Right lung (tissue), 5 donors: ENCODE results near the gene CBS. TPM values are rescaled to one million over a fixed set of nuclear protein-coding genes. Genes with fewer than 3 reads are reported as not detected.
A peak's percentile ranks its signal among the peaks of the same experiment; 100 is the strongest.

ENCODE experiments used
- DNase-seq, 2 donors: peaks; one replicate each; pipeline ENCODE4 v3.0.0-alpha.2; 2013
- polyA plus RNA-seq, 5 donors: library from polyadenylated mRNA; unstranded; fragments of 120-200 nt; gene quantifications; one replicate each; pipeline versions ENCODE4 v1.2.1 to v1.2.3, GENCODE V29; 2013; ENCODE audit warnings: inconsistent platforms in 1 of 5, low replicate concordance in 1 of 5; ENCODE audit not compliant: insufficient read length in 5 of 5, insufficient read depth in 1 of 5

Gene CBS
- polyA plus RNA-seq, 5 donors = 1.7 to 6.7 (median 3.8) TPM

DNA sequence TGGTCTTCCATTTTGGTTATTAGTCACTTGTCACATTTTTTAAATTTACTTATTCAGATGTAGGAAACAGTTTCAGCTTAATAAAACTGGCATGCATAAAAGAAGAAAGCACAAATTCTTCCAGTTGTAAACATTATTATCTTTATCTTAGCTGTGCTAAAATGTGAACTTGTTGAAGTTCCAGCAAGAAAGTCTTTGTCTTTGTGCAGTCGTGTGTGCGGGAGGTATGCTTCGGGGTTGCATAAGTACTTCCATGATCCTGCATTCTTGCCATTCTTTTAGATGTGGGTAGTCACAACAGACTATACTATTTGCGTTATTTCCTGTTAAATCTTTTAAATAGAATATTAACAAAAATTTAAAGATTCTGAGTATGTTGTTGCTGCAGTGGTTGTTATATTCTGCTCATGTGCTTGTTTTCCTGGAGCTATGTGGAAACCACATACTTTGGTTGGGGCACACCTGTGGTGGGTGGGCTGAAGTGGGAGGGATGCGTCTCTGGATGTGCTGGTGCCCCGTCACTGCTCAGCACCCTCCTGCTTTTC is 49.9 kb downstream of the CBS start:
- DNase-seq = no peak

DNA sequence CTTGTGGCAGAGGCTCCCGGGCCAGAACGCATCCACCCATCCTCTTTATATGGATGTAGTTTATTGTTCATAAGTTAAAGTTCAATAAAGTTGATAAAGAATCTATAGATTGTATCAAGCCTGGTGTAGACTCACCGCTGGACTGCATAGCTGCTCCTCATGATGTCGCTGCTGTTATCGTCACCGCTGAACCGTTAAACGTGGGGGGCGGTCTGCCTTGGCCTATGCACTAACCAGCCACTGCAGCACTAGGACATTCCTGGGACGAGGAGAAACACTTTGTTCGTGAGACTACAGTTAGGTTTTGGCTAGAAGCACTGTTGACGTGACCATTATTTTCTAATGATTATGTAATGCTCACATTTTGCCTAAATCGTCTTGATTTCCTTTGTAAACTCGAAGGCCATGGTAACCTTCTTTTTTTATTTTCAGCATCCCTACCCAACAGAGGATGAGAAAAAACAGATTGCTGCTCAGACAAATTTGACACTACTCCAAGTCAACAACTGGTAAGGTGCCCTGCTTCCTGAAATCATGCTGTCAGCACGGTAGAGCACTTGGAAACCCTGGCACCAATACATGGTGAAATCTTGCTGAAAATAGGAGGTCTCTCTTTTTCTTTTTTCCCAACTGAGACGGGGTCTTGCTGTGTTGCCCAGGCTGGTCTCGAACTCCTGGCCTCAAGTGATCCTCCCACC is 51.0 kb downstream of the CBS start:
- no peak for DNase-seq

DNA sequence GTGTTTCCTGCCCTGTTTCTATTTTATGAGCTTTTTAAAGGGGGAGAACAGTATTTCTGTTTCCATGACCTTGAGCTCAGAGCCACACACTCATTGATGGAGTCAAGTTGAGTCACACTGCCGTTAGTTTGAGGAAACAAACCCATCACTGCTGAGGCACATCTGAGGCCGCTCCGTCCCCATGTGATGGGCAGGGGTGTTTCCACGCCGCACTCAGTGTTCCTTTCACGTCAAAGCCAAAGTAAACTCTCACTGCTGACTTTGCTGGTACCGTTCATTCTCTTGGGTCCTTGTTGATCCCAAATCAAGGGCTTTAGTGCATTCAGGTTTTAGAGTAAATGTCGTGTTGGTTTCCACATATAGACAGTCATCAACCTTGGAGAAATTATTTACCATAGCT is 52.5 kb downstream of the CBS start:
- DNase-seq = no peak

DNA sequence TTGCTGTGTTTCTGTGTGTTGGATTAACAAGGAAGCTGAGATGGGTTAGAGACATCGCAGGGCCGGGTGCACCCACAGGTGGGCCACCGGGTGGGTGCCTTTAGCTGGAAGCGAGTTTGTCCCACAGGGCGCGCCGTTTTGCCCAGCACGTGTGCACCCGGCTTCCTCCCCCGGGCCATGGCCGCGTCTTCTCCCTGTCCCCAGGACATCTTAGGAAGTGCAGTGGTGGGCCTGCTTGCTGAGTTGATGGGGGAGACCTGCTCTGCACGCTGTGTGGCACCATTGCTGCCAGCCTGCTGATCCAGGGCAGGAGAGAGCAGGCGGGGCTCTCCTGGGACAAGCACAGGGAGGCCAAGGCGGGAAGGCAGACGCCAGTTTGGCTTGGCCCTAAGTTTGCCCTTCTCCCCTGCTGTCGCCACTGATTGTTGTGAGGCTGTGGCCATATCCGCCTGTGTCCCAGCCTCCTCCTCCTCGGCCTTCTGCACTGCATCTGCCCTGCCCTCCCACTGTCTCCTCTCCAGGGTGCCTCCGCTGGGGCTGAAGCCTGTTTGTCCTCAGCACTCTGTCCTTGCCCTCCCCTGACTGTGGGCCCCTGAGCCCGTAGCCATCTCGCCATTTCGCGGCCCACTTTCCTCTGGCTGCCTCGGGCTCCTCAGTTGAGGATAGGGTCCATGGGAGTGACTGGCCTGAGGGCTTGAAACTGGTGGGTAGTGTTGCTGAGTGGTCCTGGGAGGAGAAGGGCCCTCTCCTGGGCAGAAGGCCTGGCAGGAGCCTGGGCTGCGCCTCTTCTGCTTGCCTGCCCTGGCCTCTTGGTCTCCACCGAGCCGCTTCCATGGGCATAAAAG is 53.7 kb downstream of the CBS start:
- no peak for DNase-seq

DNA sequence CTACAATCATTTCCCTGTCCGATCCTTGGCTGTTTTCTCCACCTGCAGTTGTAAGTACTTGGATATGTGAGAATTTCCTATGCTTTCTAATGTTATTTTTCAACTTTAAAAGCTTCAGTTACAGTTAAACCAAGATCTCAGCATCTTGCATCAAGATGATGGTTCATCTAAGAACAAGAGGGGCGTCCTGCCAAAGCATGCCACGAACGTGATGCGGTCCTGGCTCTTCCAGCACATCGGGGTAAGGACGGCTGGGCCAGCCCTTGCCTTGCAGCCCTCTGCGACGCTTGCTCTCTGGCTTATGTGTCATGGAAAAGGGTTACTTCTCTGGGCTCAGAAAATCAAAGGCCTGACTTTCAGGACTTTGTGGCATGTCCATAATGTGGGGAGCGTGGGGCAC is 54.4 kb downstream of the CBS start:
- no peak for DNase-seq

DNA sequence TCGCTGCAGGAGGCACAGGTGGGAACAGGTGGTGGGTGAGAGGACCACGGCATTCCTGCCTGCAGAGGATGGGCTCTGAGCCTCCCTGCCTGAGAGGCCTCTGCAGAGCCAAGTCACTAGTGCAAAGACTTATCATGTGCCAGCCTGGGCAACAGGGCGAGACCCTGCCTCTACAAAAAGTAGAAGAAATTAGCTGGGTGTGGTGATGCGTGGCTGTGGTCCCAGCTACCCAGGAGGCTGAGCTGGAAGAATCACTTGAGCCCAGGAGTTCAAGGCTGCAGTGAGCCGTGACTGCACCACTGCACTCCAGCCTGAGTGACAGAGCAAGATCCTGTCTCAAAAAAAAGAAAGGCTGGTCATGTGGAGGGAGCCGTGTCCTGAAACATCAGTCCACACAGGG is 54.9 kb downstream of the CBS start:
- no peak for DNase-seq

DNA sequence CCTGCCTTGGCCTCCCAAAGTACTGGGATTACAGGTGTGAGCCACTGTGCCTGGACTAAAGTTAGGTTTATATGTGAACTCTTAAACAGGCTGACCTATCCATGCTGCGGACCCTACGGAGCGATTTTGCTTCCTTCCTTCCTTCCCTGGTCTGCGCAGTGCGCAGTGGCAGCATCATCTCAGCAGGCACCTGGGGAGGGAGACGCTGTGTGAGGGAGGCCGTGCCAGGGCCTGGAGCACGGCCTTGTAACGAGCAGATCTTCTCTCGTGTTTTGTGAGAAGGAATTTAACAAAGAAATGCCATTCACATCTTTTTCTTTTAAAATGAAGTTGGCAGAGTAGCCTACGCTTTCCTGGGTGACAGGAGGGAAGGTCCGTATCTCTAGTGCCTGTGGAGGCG is 55.5 kb downstream of the CBS start:
- no peak for DNase-seq

DNA sequence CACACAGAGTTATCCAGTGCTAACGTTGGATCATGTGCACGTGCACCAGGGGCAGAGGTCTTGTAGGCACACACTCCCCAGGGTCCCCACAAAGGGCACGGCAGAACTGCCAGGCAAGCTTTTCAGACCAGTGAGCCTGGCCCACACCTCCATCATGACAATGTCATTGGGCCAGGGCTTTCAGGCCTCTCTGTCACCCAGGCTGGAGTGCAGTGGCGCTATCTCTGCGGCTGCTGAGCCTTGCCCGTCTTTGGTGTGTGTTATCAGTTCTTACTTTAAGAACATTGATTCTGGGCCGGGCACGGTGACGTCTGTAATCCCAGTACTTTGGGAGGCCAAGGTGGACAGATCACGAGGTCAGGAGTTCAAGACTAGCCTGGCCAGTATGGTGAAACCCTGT is 57.1 kb downstream of the CBS start:
- DNase-seq = no peak

DNA sequence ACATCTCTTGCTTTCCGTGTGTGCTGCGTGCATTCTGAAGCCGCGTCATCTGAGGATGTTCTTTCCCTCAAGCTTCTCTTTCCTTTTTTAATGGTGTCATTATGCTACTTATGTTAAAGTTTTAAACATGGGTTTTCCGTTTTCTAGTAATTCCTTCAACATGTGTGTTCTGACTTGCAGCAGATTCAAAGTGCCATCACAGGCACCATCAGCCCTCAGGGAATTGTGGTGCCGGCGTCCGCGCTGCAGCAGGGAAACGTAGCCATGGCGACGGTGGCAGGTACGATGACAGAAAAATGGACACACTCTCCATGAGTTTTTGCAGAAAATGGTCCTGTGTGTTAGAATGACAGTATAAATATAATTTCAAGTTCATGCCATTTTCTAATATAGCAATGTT is 58.9 kb downstream of the CBS start:
- no peak for DNase-seq

DNA sequence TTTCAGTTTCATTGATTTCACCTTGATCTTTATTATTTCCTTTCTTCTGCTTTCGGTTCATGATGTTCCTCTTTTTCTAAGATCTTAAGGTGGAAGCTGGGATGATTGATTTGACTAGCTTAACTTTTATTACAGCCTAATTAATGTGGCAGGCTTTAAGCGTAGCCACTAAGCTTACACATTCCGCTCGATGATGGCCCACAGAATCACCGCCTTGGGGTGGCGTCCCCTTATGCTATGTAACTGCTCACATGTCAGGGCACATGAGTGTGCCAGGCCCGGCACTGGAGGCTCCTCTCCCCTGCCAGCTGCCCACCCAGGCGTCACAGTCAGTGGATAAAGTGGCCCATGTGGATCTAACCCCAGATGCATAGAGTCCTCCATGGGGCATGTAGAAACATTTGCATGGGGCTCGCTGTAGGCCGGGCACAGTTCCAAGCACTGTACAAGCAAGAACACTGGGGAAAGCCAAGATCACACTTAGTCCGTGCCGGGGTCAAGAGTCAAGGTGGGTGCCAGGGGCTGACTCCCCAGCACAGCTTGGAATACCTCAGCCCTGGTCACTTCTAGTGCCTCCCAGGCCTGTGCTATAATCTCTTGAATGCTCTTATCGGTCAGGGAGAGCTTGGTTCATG is 59.6 kb downstream of the CBS start:
- no peak for DNase-seq

DNA sequence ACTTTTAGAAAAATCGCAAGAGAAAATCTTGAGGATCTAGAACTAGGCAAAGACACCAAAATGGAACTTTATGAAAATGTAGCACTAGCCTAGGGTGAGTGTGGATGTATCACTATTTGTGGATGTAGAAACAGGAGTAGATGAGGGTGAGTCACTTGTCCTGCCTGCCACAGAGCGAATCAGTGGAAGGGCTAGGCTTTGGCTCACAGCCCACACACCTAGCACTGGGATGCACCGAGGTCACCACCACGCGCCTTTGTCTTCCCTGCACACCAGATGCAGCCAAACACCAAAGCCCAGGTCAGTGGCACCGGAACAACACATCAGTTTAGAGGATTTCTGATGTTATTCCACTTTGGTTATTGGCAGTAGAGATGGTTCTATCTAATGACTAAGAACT is 63.0 kb downstream of the CBS start:
- no peak for DNase-seq

DNA sequence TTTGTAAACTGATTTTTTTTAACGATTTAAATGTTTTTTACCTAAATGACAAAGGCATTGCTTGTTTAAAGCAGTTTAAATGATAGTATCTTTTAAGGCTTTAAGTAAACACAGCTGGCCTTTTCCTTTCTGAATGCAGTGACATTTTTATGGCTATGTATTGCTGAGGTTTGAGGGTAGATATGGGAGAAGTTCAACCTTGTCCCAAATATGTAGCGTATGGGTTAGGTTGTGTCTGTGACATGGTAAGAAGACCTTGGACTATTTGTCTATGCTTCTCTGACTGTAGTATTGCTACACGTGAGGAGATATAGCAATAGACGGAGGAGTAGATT is 68.8 kb downstream of the CBS start:
- DNase-seq = no peak

DNA sequence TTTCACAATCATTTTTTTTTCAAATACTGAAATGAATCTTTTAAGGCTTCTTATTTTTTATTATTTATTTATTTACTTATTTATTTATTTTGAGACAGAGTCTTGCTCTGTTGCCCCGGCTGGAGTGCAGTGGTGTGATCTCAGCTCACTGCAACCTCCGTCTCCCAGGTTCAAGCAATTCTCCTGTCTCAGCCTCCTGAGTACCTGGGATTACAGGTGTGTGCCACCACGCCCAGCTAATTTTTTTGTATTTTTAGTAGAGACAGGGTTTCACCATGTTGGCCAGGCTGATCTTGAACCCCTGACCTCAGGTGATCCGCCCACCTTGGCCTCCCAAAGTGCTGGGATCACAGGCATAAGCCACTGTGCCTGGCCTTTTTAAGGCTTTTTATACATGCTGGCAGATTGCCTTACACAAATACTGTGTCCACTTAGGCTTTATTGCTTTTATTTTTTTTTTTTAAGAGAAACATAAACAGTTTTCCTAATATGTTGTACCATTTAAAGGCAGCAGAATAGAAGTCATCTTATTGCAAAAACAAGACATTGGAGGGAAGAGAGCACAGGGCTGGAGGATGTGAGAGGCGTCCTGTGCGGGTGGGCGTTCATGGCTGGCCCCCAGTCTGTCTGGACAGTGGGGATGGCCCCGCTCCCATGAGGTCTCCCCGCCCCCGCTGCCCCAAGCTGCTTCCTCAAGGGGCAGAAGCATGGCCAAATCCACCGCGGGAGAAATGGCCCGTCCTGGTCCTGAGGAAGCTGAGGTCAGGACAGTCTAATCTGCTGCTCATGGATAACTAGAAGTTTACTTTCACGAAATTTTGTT is 69.4 kb downstream of the CBS start:
- peak in 1 of 2 donors; percentile 13 for DNase-seq

DNA sequence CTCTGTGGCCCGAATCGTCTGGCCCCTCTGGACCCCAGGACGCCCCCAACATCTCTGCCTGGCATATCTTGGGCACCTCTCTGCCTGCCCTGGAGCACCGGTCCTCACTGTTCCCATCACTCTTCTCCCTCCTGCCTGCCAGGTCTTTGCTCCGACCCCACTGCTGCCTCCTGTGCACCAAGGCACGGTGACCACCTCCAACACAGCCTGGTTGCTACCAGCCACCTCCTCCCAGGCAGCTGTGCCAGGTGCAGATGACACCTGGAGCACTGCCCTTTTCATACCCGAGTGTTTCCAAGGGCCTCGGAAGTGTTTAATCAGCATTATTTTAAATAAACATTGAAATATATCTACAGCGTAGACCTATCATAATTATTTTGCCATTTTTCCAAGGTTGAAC is 70.0 kb downstream of the CBS start:
- no peak for DNase-seq

DNA sequence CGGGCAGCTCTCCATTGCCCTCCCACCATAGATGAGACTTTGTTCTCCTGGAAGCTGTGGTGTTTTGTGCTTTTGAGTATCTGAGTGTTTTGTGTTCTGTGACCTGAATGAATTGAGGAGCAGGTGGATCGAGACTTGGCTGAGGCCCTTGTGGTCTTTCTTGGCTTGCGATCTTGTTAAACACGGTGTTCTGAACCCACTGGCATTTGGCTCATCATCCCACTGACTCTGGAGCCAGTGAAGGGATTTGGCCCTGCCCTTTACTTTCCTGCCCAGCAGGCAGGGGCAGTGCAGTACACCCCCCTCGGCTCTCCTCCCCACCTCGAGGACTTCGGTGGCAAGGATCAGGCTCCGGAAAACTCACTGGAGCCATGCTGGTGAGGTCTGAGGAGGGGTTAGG is 70.7 kb downstream of the CBS start:
- no peak for DNase-seq

Other genes starting within 250 kb of the CBS start
- gene WDR4, start 196.3 kb downstream of the CBS start, polyA plus RNA-seq = 10 to 100 TPM in 3 of 5 donors, 1 to 10 TPM in 2; 8.0 to 13.6 (median 11.5) TPM
- gene NDUFV3, start 182.5 kb downstream of the CBS start, polyA plus RNA-seq = 10 to 100 TPM; 35.6 to 43.6 (median 37.6) TPM
- 1 to 10 TPM; 1.5 to 3.1 (median 1.7) TPM for gene ERVH48-1, start 150.2 kb downstream of the CBS start, polyA plus RNA-seq
- gene PKNOX1, start 101.3 kb downstream of the CBS start, polyA plus RNA-seq = 10 to 100 TPM; 23.8 to 30.5 (median 26.3) TPM
- gene U2AF1, start 31.7 kb upstream of the CBS start, polyA plus RNA-seq = 10 to 100 TPM; 30.1 to 68.2 (median 66.0) TPM
- under 1 TPM in 1 of 5 donors, not detected in 4; 0.18 TPM for gene CRYAA, start 93.2 kb upstream of the CBS start, polyA plus RNA-seq